Myocyte (in vitro differentiated cells): ENCODE results near the gene TSC22D3. TPM values are rescaled to one million over a fixed set of nuclear protein-coding genes. Genes with fewer than 3 reads are reported as not detected.
"Not testable (repeated sequence)": the region's sequence is repeated elsewhere in the genome, so short reads cannot be mapped to it uniquely, and the experiment has no call there.

Experiments used
- DNase-seq: peaks from one replicate; pipeline ENCODE4 v3.0.0-alpha.2; 2012; ENCODE audit warnings: low read depth
- polyA plus RNA-seq: library from polyadenylated mRNA; unstranded; fragments of >200 nt; gene quantifications from one replicate; pipeline ENCODE4 v1.2.1, GENCODE V29; 2012; ENCODE audit warnings: missing spikeins
- total RNA-seq: library from RNA; depleted of rRNA; stranded (reverse); fragments of >200 nt; gene quantifications from 2 replicates; pipeline ENCODE4 v1.2.3, GENCODE V29; 2014

The TSC22D3 gene
- 57.1 and 74.5 TPM in 2 replicates for total RNA-seq
- 178 TPM for polyA plus RNA-seq

- peak; percentile 78 for DNase-seq
These were observed at the start of gene TSC22D3 for GRCh38 chrX:107775734-107776511. Gene TSC22D3, minus strand, starts transcription at chrX:107775787. Its CDS starts 368 bp downstream, at chrX:107775419.

- DNase-seq = peak; percentile 22
These were observed 47.9 kb upstream of the TSC22D3 start for GRCh38 chrX:107823456-107823855.

- DNase-seq = no peak
These were observed 47.5 kb upstream of the TSC22D3 start for GRCh38 chrX:107823042-107823441.

GRCh38 chrX:107818900-107819521, 43.4 kb upstream of the TSC22D3 start:
- no peak for DNase-seq

- not testable (repeated sequence) for DNase-seq
These were observed 34.5 kb upstream of the TSC22D3 start for GRCh38 chrX:107810053-107810452.

- no peak for DNase-seq
These were observed 29.6 kb upstream of the TSC22D3 start for GRCh38 chrX:107805179-107805578.

GRCh38 chrX:107804427-107804826, 28.8 kb upstream of the TSC22D3 start:
- no peak for DNase-seq

- no peak for DNase-seq
These were observed 12.2 kb upstream of the TSC22D3 start for GRCh38 chrX:107787827-107788226.

GRCh38 chrX:107780525-107780924, 4.9 kb upstream of the TSC22D3 start:
- no peak for DNase-seq

- DNase-seq = no peak
These were observed 1.9 kb upstream of the TSC22D3 start, which contains the start of gene NCBP2L for GRCh38 chrX:107777536-107777832. Gene NCBP2L, plus strand, starts transcription at chrX:107777733. Its CDS starts 16,488 bp downstream, at chrX:107794221.

GRCh38 chrX:107776649-107777535, 1.3 kb upstream of the TSC22D3 start:
- peak; percentile 81 for DNase-seq

GRCh38 chrX:107775000-107775733, 420 bp downstream of the TSC22D3 start:
- DNase-seq = no peak

- no peak for DNase-seq
These were observed 1.6 kb downstream of the TSC22D3 start for GRCh38 chrX:107773906-107774435.

- no peak for DNase-seq
These were observed 2.4 kb downstream of the TSC22D3 start for GRCh38 chrX:107773206-107773605.

GRCh38 chrX:107769581-107770317, 5.8 kb downstream of the TSC22D3 start:
- DNase-seq = no peak

GRCh38 chrX:107768051-107768450, 7.5 kb downstream of the TSC22D3 start:
- DNase-seq = no peak

GRCh38 chrX:107766470-107767150, 9.0 kb downstream of the TSC22D3 start:
- peak; percentile 19 for DNase-seq

- no peak for DNase-seq
These were observed 10.6 kb downstream of the TSC22D3 start for GRCh38 chrX:107764845-107765608.

GRCh38 chrX:107763647-107764046, 11.9 kb downstream of the TSC22D3 start:
- no peak for DNase-seq
